K562 (cell line): ENCODE data around the gene RNFT2. TPM values are rescaled to one million over a fixed set of nuclear protein-coding genes. Genes with fewer than 3 reads are reported as not detected.

Experiments used
- MIER1 ChIP-seq: fragments of 450-650 bp; IDR thresholded peaks from 2 replicates; pipeline ENCODE4 v1.6.1; 2016; ENCODE audit warnings: antibody characterized with exemption, mild to moderate bottlenecking, low read depth
- NFE2 ChIP-seq: IDR thresholded peaks from 2 replicates; pipeline ENCODE4 v1.6.1; 2014; ENCODE audit warnings: antibody characterized with exemption, low read depth
- NFE2L1 ChIP-seq: fragments of 450-650 bp; IDR thresholded peaks from 2 replicates; pipeline ENCODE4 v1.6.1; 2016; ENCODE audit warnings: missing genetic modification characterization, low read depth, mild to moderate bottlenecking, missing compliant biosample characterization, moderate library complexity, borderline replicate concordance
- POLR2H ChIP-seq: IDR thresholded peaks from 2 replicates; pipeline ENCODE4 v1.6.1; 2016; ENCODE audit warnings: missing genetic modification characterization, low read depth, mild to moderate bottlenecking, control low read depth, missing compliant biosample characterization, moderate library complexity
- SETDB1 ChIP-seq: IDR thresholded peaks from one replicate; pipeline ENCODE4 v1.6.1; 2012; ENCODE audit warnings: low read length, control low read depth, inconsistent platforms
- SMC3 ChIP-seq: conservative IDR thresholded peaks from 2 replicates; pipeline ENCODE4 v1.6.1; 2011; ENCODE audit warnings: low read depth, low read length, improper control_type of control experiment; ENCODE audit not compliant: insufficient read depth
- ZKSCAN3 ChIP-seq: fragments of 250-450 bp; sonication (Bioruptor Pico); IDR thresholded peaks from 2 replicates; pipeline ENCODE4 v1.4.0; 2020
- ZNF133 ChIP-seq: fragments of 250-450 bp; sonication (Bioruptor Pico); IDR thresholded peaks from 2 replicates; pipeline ENCODE4 v1.4.0; 2020; ENCODE audit warnings: mild to moderate bottlenecking
- ZNF140 ChIP-seq: fragments of 250-450 bp; sonication (Bioruptor Pico); IDR thresholded peaks from 2 replicates; pipeline ENCODE4 v1.8.0; 2021; ENCODE audit warnings: moderate library complexity, mild to moderate bottlenecking, inconsistent platforms
- ZNF384 ChIP-seq: IDR thresholded peaks from 2 replicates; pipeline ENCODE4 v1.6.1; 2012; ENCODE audit warnings: low read depth, low read length, improper control_type of control experiment
- polyA plus RNA-seq, 8 experiments: library from polyadenylated mRNA; depleted of rRNA in 4 of 8; stranded (reverse) in 5 of 8; unstranded in 3 of 8; fragments of >200 nt; fragmentation: Nextera tagmentation in 2 of 8; fragmentation: Illumina TruSeq in 1 of 8; extraction: Ambion mirVana in 2 of 8; extraction: Trizol in 1 of 8; gene quantifications; 2 replicates each; pipeline versions ENCODE4 v1.2.1 to v1.2.3, GENCODE V29; 2011 to 2014; ENCODE audit warnings: inconsistent platforms in 1 of 8, missing spikeins in 1 of 8
- total RNA-seq, 7 experiments: library from RNA; depleted of rRNA in 6 of 7; stranded (reverse); fragments of >200 nt in 6 of 7; fragmentation: Illumina TruSeq in 2 of 7; extraction: Trizol in 2 of 7; gene quantifications; 2 replicates each; pipeline versions ENCODE4 v1.2.1 to v1.2.3, GENCODE V29; 2011 to 2021; ENCODE audit warnings: low replicate concordance in 1 of 7
- TF ChIP-seq, protein P1 (sequence below): fragments of 450-650 bp; IDR thresholded peaks from one replicate; pipeline ENCODE4 v1.6.1; 2018; ENCODE audit warnings: mild to moderate bottlenecking, moderate library complexity; ENCODE audit not compliant: partially characterized antibody
- TF ChIP-seq, protein P2 (sequence below): sonication (generic); formaldehyde crosslinking; IDR thresholded peaks from 2 replicates; pipeline ENCODE4 v1.8.1; 2023; ENCODE audit warnings: mild to moderate bottlenecking, missing genetic modification reagents
- TF ChIP-seq, protein P3 (sequence below), 2 experiments: fragments of 450-650 bp; formaldehyde crosslinking in 1 of 2; IDR thresholded peaks; 2 replicates each; pipeline versions ENCODE4 v1.4.0 to v1.6.1; 2014 to 2020; ENCODE audit warnings: mild to moderate bottlenecking in 2 of 2, borderline replicate concordance in 1 of 2, low read depth in 1 of 2
- TF ChIP-seq, protein P4 (sequence below), 2 experiments: fragments of 450-650 bp in 1 of 2; sonication (generic) in 1 of 2; formaldehyde crosslinking in 1 of 2; IDR thresholded peaks in 1 of 2; conservative IDR thresholded peaks in 1 of 2; 2 replicates each; pipeline versions ENCODE4 v1.6.1 to v1.8.1; 2016 to 2023; ENCODE audit warnings: mild to moderate bottlenecking in 2 of 2, moderate library complexity in 2 of 2, inconsistent platforms in 1 of 2, missing genetic modification reagents in 1 of 2

RNFT2 gene
- total and polyA plus RNA-seq, 9 of the 15 experiments (the other 6 are each of a cell fraction or from before 2014, with no cell fraction given) = 3.6 to 26.3 (median 9.5) TPM

DNA sequence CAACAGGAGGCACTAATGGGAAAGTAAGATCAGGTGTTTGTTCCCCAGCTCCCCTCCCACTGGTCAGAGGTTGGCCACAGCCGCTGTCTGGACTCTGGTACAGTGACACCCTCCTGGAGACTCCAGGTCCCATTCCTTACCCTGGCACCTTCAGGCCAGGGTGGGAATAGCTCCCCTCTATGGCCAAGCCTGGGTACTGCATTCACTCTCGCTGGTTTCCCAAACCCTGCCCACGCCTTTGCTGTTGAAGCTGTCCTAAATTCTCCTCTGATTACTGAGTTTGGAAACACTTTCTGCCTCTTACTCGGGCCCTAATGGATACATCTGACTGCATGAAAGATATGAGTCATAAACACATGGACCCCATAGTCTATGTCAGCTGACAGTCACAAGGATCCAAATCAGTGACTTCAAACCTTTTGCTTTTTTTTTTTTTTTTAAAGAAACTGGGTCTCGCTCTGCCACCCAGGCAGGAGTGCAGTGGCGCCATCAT is 125.2 kb downstream of the RNFT2 start (continued):
- TF ChIP-seq SMC3 (0 out of 2 replicates have a peak, but pooled peaks have one; percentile 31), ZKSCAN3 (CRISPR knock-in tag) (no peak), ZNF140 (CRISPR knock-in tag) (no peak), ZNF384 (peak; percentile 31; the same call in 1 of the 2 replicates), MIER1 (no peak), NFE2L1 (no peak), NFE2 (no peak), ZNF133 (CRISPR knock-in tag) (no peak), SETDB1 (no peak), POLR2H (no peak)
- TF ChIP-seq, protein P1, sequence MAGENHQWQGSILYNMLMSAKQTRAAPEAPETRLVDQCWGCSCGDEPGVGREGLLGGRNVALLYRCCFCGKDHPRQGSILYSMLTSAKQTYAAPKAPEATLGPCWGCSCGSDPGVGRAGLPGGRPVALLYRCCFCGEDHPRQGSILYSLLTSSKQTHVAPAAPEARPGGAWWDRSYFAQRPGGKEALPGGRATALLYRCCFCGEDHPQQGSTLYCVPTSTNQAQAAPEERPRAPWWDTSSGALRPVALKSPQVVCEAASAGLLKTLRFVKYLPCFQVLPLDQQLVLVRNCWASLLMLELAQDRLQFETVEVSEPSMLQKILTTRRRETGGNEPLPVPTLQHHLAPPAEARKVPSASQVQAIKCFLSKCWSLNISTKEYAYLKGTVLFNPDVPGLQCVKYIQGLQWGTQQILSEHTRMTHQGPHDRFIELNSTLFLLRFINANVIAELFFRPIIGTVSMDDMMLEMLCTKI = no peak
- TF ChIP-seq, protein P2, sequence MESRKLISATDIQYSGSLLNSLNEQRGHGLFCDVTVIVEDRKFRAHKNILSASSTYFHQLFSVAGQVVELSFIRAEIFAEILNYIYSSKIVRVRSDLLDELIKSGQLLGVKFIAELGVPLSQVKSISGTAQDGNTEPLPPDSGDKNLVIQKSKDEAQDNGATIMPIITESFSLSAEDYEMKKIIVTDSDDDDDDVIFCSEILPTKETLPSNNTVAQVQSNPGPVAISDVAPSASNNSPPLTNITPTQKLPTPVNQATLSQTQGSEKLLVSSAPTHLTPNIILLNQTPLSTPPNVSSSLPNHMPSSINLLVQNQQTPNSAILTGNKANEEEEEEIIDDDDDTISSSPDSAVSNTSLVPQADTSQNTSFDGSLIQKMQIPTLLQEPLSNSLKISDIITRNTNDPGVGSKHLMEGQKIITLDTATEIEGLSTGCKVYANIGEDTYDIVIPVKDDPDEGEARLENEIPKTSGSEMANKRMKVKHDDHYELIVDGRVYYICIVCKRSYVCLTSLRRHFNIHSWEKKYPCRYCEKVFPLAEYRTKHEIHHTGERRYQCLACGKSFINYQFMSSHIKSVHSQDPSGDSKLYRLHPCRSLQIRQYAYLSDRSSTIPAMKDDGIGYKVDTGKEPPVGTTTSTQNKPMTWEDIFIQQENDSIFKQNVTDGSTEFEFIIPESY (CRISPR knock-in tag) = no peak
- TF ChIP-seq, protein P3, sequence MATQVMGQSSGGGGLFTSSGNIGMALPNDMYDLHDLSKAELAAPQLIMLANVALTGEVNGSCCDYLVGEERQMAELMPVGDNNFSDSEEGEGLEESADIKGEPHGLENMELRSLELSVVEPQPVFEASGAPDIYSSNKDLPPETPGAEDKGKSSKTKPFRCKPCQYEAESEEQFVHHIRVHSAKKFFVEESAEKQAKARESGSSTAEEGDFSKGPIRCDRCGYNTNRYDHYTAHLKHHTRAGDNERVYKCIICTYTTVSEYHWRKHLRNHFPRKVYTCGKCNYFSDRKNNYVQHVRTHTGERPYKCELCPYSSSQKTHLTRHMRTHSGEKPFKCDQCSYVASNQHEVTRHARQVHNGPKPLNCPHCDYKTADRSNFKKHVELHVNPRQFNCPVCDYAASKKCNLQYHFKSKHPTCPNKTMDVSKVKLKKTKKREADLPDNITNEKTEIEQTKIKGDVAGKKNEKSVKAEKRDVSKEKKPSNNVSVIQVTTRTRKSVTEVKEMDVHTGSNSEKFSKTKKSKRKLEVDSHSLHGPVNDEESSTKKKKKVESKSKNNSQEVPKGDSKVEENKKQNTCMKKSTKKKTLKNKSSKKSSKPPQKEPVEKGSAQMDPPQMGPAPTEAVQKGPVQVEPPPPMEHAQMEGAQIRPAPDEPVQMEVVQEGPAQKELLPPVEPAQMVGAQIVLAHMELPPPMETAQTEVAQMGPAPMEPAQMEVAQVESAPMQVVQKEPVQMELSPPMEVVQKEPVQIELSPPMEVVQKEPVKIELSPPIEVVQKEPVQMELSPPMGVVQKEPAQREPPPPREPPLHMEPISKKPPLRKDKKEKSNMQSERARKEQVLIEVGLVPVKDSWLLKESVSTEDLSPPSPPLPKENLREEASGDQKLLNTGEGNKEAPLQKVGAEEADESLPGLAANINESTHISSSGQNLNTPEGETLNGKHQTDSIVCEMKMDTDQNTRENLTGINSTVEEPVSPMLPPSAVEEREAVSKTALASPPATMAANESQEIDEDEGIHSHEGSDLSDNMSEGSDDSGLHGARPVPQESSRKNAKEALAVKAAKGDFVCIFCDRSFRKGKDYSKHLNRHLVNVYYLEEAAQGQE (IDR thresholded peaks at IDR 0.05; ENCODE audit: borderline replicate concordance) = peak; percentile 25; the same call in 1 of the 2 replicates
- TF ChIP-seq, protein P3 (CRISPR knock-in tag; IDR thresholded peaks at IDR 0.05; ENCODE audit: low read depth) = no peak
- TF ChIP-seq, protein P4, sequence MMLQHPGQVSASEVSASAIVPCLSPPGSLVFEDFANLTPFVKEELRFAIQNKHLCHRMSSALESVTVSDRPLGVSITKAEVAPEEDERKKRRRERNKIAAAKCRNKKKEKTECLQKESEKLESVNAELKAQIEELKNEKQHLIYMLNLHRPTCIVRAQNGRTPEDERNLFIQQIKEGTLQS (IDR thresholded peaks at IDR 0.05) = peak; percentile 44; the same call in 1 of the 2 replicates
- TF ChIP-seq, protein P4 (CRISPR knock-in tag; conservative IDR thresholded peaks at IDR 0.05) = no peak
